ENCODE data around the gene MORN5. TPM values are rescaled to one million over a fixed set of nuclear protein-coding genes. Genes with fewer than 3 reads are reported as not detected.

The MORN5 gene
- polyA plus RNA-seq, 1 donor from 2014 or later, result not detected

- H3K36me3 ChIP-seq (ENCODE audit: insufficient read depth, low read length), result no peaks in the 10 kb centered on the region
- H2AFZ ChIP-seq (ENCODE audit: low read depth, low read length), result no peak overlapping the region
- H3K4me2 ChIP-seq (ENCODE audit: low read length), result no peak overlapping the region
- no peaks in the 10 kb centered on the region for H3K79me2 ChIP-seq (replicated peaks; ENCODE audit: insufficient read depth, low read length)
- H3K27ac ChIP-seq (ENCODE audit: low read length), result no peak overlapping the region
- H4K20me1 ChIP-seq (ENCODE audit: insufficient read depth), result no peaks in the 10 kb centered on the region
- no peaks in the 10 kb centered on the region for H3K9me2 ChIP-seq (ENCODE audit: insufficient read depth, low read length)
- H3K4me3 ChIP-seq (ENCODE audit: low read length), result no peak overlapping the region
- TF ChIP-seq EZH2 (IDR thresholded peaks at IDR 0.05; ENCODE audit: borderline replicate concordance, insufficient read depth, low read length, poor library complexity, severe bottlenecking), result no peak
- TF ChIP-seq CTCF (IDR thresholded peaks at IDR 0.05; ENCODE audit: poor library complexity, severe bottlenecking), result no peak
- TF ChIP-seq RAD21 (conservative IDR thresholded peaks at IDR 0.05), result no peak
- TF ChIP-seq, protein P1, sequence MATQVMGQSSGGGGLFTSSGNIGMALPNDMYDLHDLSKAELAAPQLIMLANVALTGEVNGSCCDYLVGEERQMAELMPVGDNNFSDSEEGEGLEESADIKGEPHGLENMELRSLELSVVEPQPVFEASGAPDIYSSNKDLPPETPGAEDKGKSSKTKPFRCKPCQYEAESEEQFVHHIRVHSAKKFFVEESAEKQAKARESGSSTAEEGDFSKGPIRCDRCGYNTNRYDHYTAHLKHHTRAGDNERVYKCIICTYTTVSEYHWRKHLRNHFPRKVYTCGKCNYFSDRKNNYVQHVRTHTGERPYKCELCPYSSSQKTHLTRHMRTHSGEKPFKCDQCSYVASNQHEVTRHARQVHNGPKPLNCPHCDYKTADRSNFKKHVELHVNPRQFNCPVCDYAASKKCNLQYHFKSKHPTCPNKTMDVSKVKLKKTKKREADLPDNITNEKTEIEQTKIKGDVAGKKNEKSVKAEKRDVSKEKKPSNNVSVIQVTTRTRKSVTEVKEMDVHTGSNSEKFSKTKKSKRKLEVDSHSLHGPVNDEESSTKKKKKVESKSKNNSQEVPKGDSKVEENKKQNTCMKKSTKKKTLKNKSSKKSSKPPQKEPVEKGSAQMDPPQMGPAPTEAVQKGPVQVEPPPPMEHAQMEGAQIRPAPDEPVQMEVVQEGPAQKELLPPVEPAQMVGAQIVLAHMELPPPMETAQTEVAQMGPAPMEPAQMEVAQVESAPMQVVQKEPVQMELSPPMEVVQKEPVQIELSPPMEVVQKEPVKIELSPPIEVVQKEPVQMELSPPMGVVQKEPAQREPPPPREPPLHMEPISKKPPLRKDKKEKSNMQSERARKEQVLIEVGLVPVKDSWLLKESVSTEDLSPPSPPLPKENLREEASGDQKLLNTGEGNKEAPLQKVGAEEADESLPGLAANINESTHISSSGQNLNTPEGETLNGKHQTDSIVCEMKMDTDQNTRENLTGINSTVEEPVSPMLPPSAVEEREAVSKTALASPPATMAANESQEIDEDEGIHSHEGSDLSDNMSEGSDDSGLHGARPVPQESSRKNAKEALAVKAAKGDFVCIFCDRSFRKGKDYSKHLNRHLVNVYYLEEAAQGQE (IDR thresholded peaks at IDR 0.05; ENCODE audit: borderline replicate concordance), result no peak
- TF ChIP-seq EP300 (conservative IDR thresholded peaks at IDR 0.05; ENCODE audit: poor library complexity, severe bottlenecking), result no peak
- TF ChIP-seq POLR2AphosphoS5 (IDR thresholded peaks at IDR 0.05), result no peak
- no peak for TF ChIP-seq TAF1 (IDR thresholded peaks at IDR 0.05; ENCODE audit: low read depth)
- no peak for TF ChIP-seq SMC3 (conservative IDR thresholded peaks at IDR 0.05; ENCODE audit: poor library complexity)
- no peak for TF ChIP-seq MXI1 (conservative IDR thresholded peaks at IDR 0.05; ENCODE audit: poor library complexity, severe bottlenecking)
- H3K9ac ChIP-seq (ENCODE audit: low read length), result no peak overlapping the region
- no peaks in the 10 kb centered on the region for H3F3A ChIP-seq (ENCODE audit: insufficient read depth, low read length, poor library complexity, severe bottlenecking)
- no peaks in the 10 kb centered on the region for H3K9me3 ChIP-seq (ENCODE audit: low read length)
- peaks cover 100% of the 10 kb centered on the region for H3K27me3 ChIP-seq (ENCODE audit: insufficient read depth, low read depth, low read length)
Observed at GRCh38 chr9:122221183-122221811, 61.6 kb downstream of the MORN5 start.

DNA sequence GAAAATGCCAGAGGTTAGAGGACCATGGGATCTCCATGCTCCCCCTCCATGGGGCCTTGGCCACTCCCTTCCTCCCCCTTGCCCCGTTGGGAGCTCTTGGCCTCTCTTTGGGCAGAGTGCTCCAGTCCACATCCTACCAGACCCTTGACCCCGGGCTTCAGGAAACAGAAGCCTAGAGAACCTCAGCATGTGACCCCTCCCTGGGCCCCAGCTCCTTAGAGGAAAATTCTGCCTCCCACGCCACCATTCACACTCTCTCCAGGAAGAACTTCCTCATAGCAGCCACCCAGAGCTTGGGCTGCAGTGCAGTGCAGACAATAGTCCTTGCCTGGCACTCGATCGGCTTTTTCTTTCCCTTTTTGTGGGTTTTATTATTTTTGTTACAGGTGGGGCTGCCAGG lies 63.1 kb downstream of the MORN5 start:
- H3K4me3 ChIP-seq (ENCODE audit: low read length), result no peak overlapping the region
- H2AFZ ChIP-seq (ENCODE audit: low read depth, low read length), result no peak overlapping the region
- H3K36me3 ChIP-seq (ENCODE audit: insufficient read depth, low read length), result no peaks in the 10 kb centered on the region
- no peaks in the 10 kb centered on the region for H3F3A ChIP-seq (ENCODE audit: insufficient read depth, low read length, poor library complexity, severe bottlenecking)
- no peaks in the 10 kb centered on the region for H3K9me3 ChIP-seq (ENCODE audit: low read length)
- H3K9me2 ChIP-seq (ENCODE audit: insufficient read depth, low read length), result no peaks in the 10 kb centered on the region
- H4K20me1 ChIP-seq (ENCODE audit: insufficient read depth), result no peaks in the 10 kb centered on the region
- no peak overlapping the region for H3K4me2 ChIP-seq (ENCODE audit: low read length)
- H3K27me3 ChIP-seq (ENCODE audit: insufficient read depth, low read depth, low read length), result peaks cover 100% of the 10 kb centered on the region
- no peak overlapping the region for H3K27ac ChIP-seq (ENCODE audit: low read length)
- H3K9ac ChIP-seq (ENCODE audit: low read length), result no peak overlapping the region
- no peaks in the 10 kb centered on the region for H3K79me2 ChIP-seq (replicated peaks; ENCODE audit: insufficient read depth, low read length)
- TF ChIP-seq SMC3 (conservative IDR thresholded peaks at IDR 0.05; ENCODE audit: poor library complexity) (no peak), CTCF (IDR thresholded peaks at IDR 0.05; ENCODE audit: poor library complexity, severe bottlenecking) (no peak), EP300 (conservative IDR thresholded peaks at IDR 0.05; ENCODE audit: poor library complexity, severe bottlenecking) (no peak), EZH2 (IDR thresholded peaks at IDR 0.05; ENCODE audit: borderline replicate concordance, insufficient read depth, low read length, poor library complexity, severe bottlenecking) (no peak), MXI1 (conservative IDR thresholded peaks at IDR 0.05; ENCODE audit: poor library complexity, severe bottlenecking) (no peak), TAF1 (IDR thresholded peaks at IDR 0.05; ENCODE audit: low read depth) (no peak), POLR2AphosphoS5 (IDR thresholded peaks at IDR 0.05) (no peak), RAD21 (conservative IDR thresholded peaks at IDR 0.05) (no peak)
- TF ChIP-seq, protein P1 (IDR thresholded peaks at IDR 0.05; ENCODE audit: borderline replicate concordance), result no peak

Data from neural cell (in vitro differentiated cells).